GM18505 (cell line): ENCODE results near the gene ALOX12B.
"Not testable (repeated sequence)": the region's sequence is repeated elsewhere in the genome, so short reads cannot be mapped to it uniquely, and the experiment has no call there.

Experiments
- ATAC-seq: cut with Tn5 transposase; IDR thresholded peaks from one replicate; pipeline ENCODE4 v1.9.1; 2021; ENCODE audit not compliant: unreplicated experiment
- POLR2A ChIP-seq: IDR thresholded peaks from 4 replicates; pipeline ENCODE4 v1.6.1; 2011; ENCODE audit warnings: borderline replicate concordance; ENCODE audit not compliant: insufficient read depth, insufficient read length; ENCODE audit errors: extremely low read depth

Gene ALOX12B

DNA sequence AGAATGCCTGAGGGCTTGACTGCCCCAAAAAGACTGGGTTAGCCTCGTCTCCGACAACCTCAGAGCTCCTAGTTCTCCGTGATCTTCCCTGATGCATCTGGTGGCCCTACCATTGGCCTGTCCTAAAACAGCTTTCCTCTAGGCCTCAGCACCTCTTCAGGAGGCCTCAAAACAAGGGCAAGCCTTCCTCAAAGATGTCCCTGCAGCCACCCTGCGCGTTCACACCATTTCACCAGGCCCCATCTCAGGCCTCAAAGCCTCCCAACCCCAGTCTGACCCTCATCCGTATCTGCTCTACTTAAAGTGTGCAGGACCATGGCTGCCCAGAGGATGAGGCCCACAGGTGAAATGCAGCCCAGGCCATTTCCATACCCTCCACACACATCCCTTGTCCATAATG, 23.4 kb upstream of the ALOX12B start:
- no peak for TF ChIP-seq POLR2A
- ATAC-seq, result no peak

DNA sequence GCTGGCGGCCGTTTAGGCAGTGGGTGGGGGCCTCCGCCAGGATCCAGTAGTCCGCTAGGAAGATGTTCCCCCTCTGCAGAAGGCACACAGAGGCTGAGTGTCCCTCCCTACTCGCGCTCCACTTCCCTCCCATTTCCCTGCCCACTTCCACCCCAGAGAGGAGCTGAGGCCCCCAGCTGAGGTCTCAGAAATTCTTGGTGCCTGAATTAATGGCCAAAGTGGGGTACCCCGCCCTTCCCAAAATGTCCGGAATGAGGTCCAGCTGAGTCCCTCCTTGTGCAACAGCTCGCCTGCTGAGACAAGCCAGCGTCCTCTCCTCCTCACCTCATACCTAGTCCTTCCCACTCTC, 22.9 kb upstream of the ALOX12B start:
- no peak for ATAC-seq
- no peak for TF ChIP-seq POLR2A

GRCh38 chr17:8109661-8110455, 22.3 kb upstream of the ALOX12B start:
- ATAC-seq, result no peak
- no peak for TF ChIP-seq POLR2A

- no peak for ATAC-seq
- no peak for TF ChIP-seq POLR2A
Observed at GRCh38 chr17:8108972-8109660, 21.6 kb upstream of the ALOX12B start.

- ATAC-seq, result not testable (repeated sequence)
Observed at GRCh38 chr17:8106980-8107379, 19.5 kb upstream of the ALOX12B start.

DNA sequence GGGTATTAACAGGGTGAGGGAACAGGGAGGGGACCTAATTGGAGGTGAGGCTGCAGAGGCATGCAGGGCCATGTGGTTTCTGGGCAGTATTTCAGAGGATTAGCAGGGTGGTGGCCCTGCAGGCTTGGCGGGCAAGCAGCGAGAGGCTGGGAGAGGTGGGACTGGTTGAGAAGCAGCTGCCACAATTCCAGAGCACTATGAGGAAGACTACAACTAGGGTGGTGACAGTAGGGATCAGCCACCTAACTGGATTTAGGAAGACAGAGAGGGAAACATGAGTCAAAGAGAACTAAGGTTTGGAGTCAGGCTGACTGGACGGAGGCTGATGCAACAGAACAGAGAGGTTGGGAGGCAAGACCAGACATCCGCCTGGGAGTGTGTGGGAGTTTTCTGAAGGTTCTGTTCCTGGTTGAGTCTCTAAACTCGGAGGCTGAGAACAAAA, 18.5 kb upstream of the ALOX12B start:
- no peak for ATAC-seq
- TF ChIP-seq POLR2A, result no peak

DNA sequence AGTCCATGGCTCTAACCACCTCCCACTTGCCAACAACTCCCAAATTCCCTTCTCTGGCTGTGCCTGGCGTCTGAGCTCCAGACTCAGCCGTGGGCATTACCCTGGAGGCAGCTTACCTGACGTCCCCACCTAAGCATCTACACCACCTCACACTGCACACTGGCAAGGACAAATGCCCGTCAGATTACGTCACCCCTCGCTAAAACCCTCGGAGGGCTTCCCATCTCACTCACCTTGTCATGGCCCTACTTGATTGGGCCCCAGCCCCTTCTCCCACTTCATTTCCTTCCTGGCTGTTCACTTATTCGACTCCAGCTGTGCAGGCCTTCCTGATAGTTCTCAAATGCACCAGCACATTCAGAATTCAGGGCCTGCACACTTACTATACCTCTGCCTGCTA, 17.4 kb upstream of the ALOX12B start:
- no peak for TF ChIP-seq POLR2A
- ATAC-seq, result no peak

DNA sequence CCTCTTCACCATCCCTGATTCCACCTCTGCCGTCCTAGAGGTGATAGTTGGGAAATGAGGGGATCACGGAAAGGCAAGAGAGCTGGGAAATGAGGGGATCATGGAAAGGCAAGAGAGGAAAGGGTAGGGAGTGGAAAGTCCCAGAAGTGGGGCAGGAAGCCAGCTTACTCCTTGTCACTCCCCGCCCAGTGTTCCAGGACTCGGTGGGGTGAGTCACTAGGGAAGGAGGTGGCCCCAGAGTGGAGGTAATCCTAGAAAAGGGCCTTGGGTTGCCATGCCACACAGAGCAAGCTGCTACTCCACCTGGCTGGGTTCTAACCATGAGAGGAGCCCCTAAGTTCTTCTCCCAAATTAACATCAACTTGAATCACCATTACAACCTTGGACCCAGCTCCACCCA, 16.0 kb upstream of the ALOX12B start:
- TF ChIP-seq POLR2A, result no peak
- no peak for ATAC-seq

- TF ChIP-seq POLR2A, result no peak
- no peak for ATAC-seq
Observed at GRCh38 chr17:8101721-8102120, 14.2 kb upstream of the ALOX12B start.

DNA sequence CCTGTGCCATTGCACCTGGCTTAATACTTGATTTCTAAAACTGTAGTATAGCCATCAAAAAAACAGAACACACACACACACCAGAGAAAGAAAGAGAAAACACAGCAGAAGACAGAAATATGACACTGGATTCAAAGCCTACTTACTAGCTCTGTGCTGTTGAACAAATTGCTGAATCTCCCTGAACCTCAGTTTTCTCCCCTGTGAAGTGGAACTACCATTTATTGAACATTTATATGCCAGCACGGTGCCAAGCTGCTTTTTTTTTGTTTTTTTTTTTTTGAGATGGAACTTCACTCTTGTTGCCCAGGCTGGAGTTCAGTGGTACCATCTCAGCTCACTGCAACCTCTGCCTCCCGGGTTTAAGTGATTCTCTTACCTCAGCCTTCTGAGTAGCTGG, 13.2 kb upstream of the ALOX12B start:
- TF ChIP-seq POLR2A, result no peak
- ATAC-seq, result no peak

- ATAC-seq, result no peak
- TF ChIP-seq POLR2A, result no peak
Observed at GRCh38 chr17:8100111-8100510, 12.6 kb upstream of the ALOX12B start.

DNA sequence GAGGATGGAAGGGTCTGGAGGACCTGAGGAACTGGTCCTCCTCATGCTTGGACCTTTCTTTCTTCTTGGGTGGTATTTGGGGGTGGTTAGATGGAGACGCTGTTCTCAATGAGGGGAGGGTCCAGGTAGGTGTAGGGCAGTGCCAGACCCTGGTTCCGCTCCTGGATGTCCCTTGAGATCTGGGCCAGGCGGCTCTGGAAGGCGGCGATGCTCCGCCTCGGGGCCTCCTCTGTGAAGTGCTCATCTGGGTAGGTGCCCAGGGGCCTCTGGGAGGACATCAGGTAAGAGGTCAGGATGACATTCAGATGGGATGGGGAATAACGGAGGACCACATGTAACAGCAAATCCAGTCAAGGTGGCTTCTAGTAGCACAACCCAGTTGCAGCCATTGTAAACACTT, 9.0 kb upstream of the ALOX12B start:
- TF ChIP-seq POLR2A, result no peak

DNA sequence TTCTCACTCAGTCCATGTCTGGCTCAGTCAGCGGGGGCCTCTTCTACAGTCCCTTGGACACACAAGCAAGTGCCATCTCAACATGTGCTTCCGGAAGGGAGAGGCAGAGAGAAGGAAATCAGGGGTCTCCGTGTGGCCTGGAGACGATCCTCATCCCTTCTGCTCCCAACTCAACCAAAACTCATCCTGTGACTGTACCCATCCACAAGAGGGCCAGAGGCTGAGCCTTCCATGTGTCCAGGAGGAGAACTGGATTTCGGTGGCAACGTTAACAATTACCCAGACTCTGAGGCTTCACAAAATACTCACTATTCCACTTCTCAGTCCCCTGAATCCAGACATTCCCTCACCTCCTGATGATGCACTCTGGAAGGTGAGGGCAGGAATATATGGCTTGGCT, 7.8 kb upstream of the ALOX12B start:
- no peak for ATAC-seq
- TF ChIP-seq POLR2A, result no peak

More for the DNA sequence above, 9.0 kb upstream of the ALOX12B start:
- no peak for ATAC-seq

GRCh38 chr17:8091033-8091687, 3.6 kb upstream of the ALOX12B start:
- ATAC-seq, result no peak

More at GRCh38 chr17:8091033-8091687, 3.6 kb upstream of the ALOX12B start:
- TF ChIP-seq POLR2A, result peak; percentile 21
